Upper lobe of right lung (tissue), 1 donor: ENCODE data around the gene ACKR1. TPM values are rescaled to one million over a fixed set of nuclear protein-coding genes. Genes with fewer than 3 reads are reported as not detected.

ENCODE experiments used
- ATAC-seq: fragments of 200-7000 bp; cut with Tn5 transposase; one replicate; pipeline ENCODE4 v1.9.1; 2020; ENCODE audit warnings: mild to moderate bottlenecking, moderate library complexity
- DNase-seq: peaks from one replicate; pipeline ENCODE4 v3.0.0-alpha.2; 2020
- H3K27ac ChIP-seq: fragments of 200-600 bp; one replicate; pipeline ENCODE4 v1.8.0; 2022
- H3K27me3 ChIP-seq: fragments of 200-600 bp; one replicate; pipeline ENCODE4 v1.8.0; 2022; ENCODE audit warnings: mild to moderate bottlenecking
- H3K36me3 ChIP-seq: fragments of 200-600 bp; one replicate; pipeline ENCODE4 v1.8.0; 2022
- H3K4me1 ChIP-seq: fragments of 200-600 bp; one replicate; pipeline ENCODE4 v1.8.0; 2022
- H3K4me3 ChIP-seq: fragments of 200-600 bp; one replicate; pipeline ENCODE4 v1.8.0; 2022; ENCODE audit warnings: mild to moderate bottlenecking
- H3K9me3 ChIP-seq: fragments of 200-600 bp; one replicate; pipeline ENCODE4 v1.8.0; 2022
- intact Hi-C: fragments of 100-400 bp; cut with DNase I; formaldehyde crosslinking; loops from one replicate; pipeline ENCODE4 v1.11.0; 2022
- total RNA-seq: library from RNA; stranded (reverse); fragmentation: NEBNext Ultra II Directional; extraction: Animal tissue kit (Norgen Biotek cat#: 25700); gene quantifications from one replicate; pipeline ENCODE4 v1.2.1, GENCODE V29; 2021
- TF ChIP-seq, protein P1 (sequence below): fragments of 200-600 bp; IDR thresholded peaks from one replicate; pipeline ENCODE4 v1.8.0; 2022; ENCODE audit warnings: antibody characterized with exemption
- donor health status: DM: no; HTN: yes; CAD: no; lungs with severe emphysema.

Gene ACKR1
- total RNA-seq, 1 donor from 2014 or later, result 146 TPM

GRCh38 chr1:159172614-159173291 lies 31.9 kb upstream of the ACKR1 start:
- intact Hi-C loops, result no loop called here
- Histone ChIP-seq H3K9me3 (no peaks in the 10 kb centered on the region), H3K4me1 (no peaks in the 10 kb centered on the region), H3K36me3 (no peaks in the 10 kb centered on the region), H3K27me3 (peaks cover 60% of the 10 kb centered on the region), H3K4me3 (no peak overlapping the region), H3K27ac (no peak overlapping the region)
- DNase-seq (no peak), ATAC-seq (peak; percentile 21)
- TF ChIP-seq, protein P1, sequence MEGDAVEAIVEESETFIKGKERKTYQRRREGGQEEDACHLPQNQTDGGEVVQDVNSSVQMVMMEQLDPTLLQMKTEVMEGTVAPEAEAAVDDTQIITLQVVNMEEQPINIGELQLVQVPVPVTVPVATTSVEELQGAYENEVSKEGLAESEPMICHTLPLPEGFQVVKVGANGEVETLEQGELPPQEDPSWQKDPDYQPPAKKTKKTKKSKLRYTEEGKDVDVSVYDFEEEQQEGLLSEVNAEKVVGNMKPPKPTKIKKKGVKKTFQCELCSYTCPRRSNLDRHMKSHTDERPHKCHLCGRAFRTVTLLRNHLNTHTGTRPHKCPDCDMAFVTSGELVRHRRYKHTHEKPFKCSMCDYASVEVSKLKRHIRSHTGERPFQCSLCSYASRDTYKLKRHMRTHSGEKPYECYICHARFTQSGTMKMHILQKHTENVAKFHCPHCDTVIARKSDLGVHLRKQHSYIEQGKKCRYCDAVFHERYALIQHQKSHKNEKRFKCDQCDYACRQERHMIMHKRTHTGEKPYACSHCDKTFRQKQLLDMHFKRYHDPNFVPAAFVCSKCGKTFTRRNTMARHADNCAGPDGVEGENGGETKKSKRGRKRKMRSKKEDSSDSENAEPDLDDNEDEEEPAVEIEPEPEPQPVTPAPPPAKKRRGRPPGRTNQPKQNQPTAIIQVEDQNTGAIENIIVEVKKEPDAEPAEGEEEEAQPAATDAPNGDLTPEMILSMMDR, result no peak

- DNase-seq (no peak), ATAC-seq (no peak)
- no peaks in the 10 kb centered on the region for H3K36me3 ChIP-seq
- H3K4me1 ChIP-seq, result no peaks in the 10 kb centered on the region
- no peak overlapping the region for H3K27ac ChIP-seq
- H3K27me3 ChIP-seq, result peaks cover 57% of the 10 kb centered on the region
- no peaks in the 10 kb centered on the region for H3K9me3 ChIP-seq
- H3K4me3 ChIP-seq, result no peak overlapping the region
- TF ChIP-seq, protein P1, result no peak
- intact Hi-C loops, result no loop called here
These were observed 31.4 kb upstream of the ACKR1 start for GRCh38 chr1:159173320-159173719.

GRCh38 chr1:159175571-159175970 lies 29.1 kb upstream of the ACKR1 start:
- DNase-seq (no peak), ATAC-seq (no peak)
- Histone ChIP-seq H3K4me3 (no peak overlapping the region), H3K27me3 (peaks cover 39% of the 10 kb centered on the region), H3K4me1 (no peaks in the 10 kb centered on the region), H3K27ac (no peak overlapping the region), H3K9me3 (no peaks in the 10 kb centered on the region), H3K36me3 (no peaks in the 10 kb centered on the region)
- TF ChIP-seq, protein P1, result no peak
- intact Hi-C loops, result no loop called here

DNA sequence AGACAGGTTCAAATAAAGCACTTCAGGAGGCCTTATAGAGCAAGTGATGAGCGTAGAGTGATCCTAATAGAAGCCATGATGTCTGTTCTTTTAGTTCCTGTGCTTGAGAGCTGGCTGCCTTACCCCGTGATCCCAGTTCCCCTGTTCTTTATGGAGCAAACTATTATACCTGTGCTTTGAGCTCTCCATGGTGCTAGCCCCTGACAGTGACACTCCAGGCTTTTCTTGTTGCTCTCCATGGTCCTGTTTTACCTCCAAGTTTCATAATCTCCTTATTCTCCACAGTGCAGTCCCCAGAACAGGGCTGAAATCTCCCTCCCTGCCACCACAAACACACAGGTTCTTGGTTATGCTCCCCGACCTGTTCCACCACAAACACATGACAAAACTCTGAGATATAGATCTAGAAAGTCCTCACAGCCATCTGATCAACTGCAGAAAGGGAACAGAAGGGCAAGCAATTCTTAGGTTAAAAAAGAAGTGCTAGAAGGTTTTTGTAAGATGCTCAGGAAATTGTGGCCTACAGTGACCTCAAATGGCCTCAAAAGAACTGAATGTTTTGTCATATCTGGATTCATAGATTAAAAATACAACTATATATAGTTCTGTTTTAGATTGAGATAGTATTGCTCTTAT lies 27.3 kb upstream of the ACKR1 start:
- intact Hi-C loops, result no loop called here
- ATAC-seq, result peak; percentile 88
- Histone ChIP-seq H3K27me3 (peaks cover 28% of the 10 kb centered on the region), H3K9me3 (no peaks in the 10 kb centered on the region), H3K4me3 (no peak overlapping the region), H3K36me3 (no peaks in the 10 kb centered on the region), H3K4me1 (no peaks in the 10 kb centered on the region), H3K27ac (no peak overlapping the region)
- DNase-seq, result no peak
- TF ChIP-seq, protein P1, result no peak

DNA sequence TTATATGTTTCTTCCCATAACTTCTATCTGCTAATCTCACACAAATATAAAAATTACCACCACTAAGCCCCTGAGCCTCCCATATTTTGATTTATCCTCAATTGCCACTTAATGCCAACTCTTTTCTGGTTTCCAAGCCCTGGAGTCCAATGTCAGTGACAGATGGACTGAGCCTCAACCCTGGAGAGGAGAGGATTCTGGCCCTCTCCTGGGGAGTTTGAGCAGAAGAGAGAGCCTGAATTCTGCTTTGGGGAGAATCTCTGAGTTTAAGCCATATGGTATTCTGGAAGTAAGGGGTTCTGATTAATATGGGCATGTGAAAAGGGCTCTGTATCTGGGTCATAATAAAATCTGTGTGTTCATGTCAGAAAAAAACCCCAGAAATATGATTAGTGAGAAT lies 24.8 kb upstream of the ACKR1 start:
- intact Hi-C loops, result no loop called here
- Histone ChIP-seq H3K36me3 (no peaks in the 10 kb centered on the region), H3K4me3 (no peak overlapping the region), H3K9me3 (no peaks in the 10 kb centered on the region), H3K27me3 (peaks cover 6% of the 10 kb centered on the region), H3K27ac (no peak overlapping the region), H3K4me1 (no peaks in the 10 kb centered on the region)
- TF ChIP-seq, protein P1, result no peak
- DNase-seq (no peak), ATAC-seq (no peak)
